Retinal pigment epithelial cell (primary cell): Measurements from ENCODE around the gene ATP9B.
A peak's percentile ranks its signal among the peaks of the same experiment; 100 is the strongest.

Experiments used
- DNase-seq: peaks from one replicate; pipeline ENCODE4 v3.0.0-alpha.2; 2010; ENCODE audit warnings: low read depth
- H3K4me3 ChIP-seq: 2 replicates; pipeline ENCODE4 v1.5.1; 2011; ENCODE audit warnings: mild to moderate bottlenecking, low read length, control low read depth, moderate library complexity
- CTCF ChIP-seq: conservative IDR thresholded peaks from 2 replicates; pipeline ENCODE4 v1.5.1; 2011; ENCODE audit warnings: low read depth, low read length, control low read depth, inconsistent platforms

ATP9B gene

GRCh38 chr18:79234438-79234837 is 165.2 kb downstream of the ATP9B start:
- DNase-seq, result no peak
- TF ChIP-seq CTCF, result no peak
- no peak overlapping the region for H3K4me3 ChIP-seq

- no peak for DNase-seq
- no peak for TF ChIP-seq CTCF
- no peak overlapping the region for H3K4me3 ChIP-seq
These were observed 170.4 kb downstream of the ATP9B start for GRCh38 chr18:79239631-79240030.

GRCh38 chr18:79241755-79242154 is 172.6 kb downstream of the ATP9B start:
- no peak for TF ChIP-seq CTCF
- DNase-seq, result no peak
- H3K4me3 ChIP-seq, result no peak overlapping the region

- H3K4me3 ChIP-seq, result no peak overlapping the region
- TF ChIP-seq CTCF, result no peak
- no peak for DNase-seq
These were observed 173.1 kb downstream of the ATP9B start for GRCh38 chr18:79242246-79242645.

GRCh38 chr18:79245517-79246001 is 176.4 kb downstream of the ATP9B start:
- DNase-seq, result no peak
- H3K4me3 ChIP-seq, result no peak overlapping the region
- TF ChIP-seq CTCF, result no peak

- peak overlapping the region; percentile 11 for H3K4me3 ChIP-seq
- DNase-seq, result peak; percentile 25
- TF ChIP-seq CTCF, result peak; percentile 92
These were observed 177.3 kb downstream of the ATP9B start for GRCh38 chr18:79246309-79247108.

GRCh38 chr18:79248495-79249060 is 179.4 kb downstream of the ATP9B start:
- no peak for DNase-seq
- TF ChIP-seq CTCF, result no peak

More at GRCh38 chr18:79248495-79249060, 179.4 kb downstream of the ATP9B start:
- no peak overlapping the region for H3K4me3 ChIP-seq
